Measurements from ENCODE around the gene METTL18.
"Not testable (repeated sequence)": the region's sequence is repeated elsewhere in the genome, so short reads cannot be mapped to it uniquely, and the experiment has no call there.

Gene METTL18

DNA sequence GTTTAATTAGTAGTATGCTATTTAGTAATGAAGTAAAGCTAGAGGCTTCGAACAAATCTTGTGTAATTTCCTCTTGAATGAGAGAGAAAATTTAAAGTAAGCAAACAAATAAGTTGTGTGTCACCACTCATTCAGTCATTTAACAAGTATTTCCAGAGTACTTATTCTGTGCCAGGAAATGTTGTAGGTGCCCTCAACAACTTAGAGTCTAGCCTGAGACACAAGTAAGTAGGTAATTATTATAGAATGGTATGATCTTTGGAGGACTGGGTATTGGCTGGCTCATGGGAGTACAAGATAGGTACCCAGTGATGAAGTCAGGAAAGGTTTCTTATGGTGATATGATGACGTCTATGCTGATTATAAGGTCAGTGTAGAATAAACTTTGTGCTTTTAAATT, 17.4 kb upstream of the METTL18 start:
- H3K9ac ChIP-seq (ENCODE audit: low read length) = no peak overlapping the region
- H3K9me3 ChIP-seq (ENCODE audit: low read length) = no peaks in the 10 kb centered on the region
- H3K36me3 ChIP-seq (ENCODE audit: insufficient read depth, low read length) = peaks cover 4% of the 10 kb centered on the region
- H3K27me3 ChIP-seq (ENCODE audit: control insufficient read depth in 1 of 2, insufficient read depth in 2 of 2, low read length in 2 of 2) = no peaks in the 10 kb centered on the region
- H3K27ac ChIP-seq (ENCODE audit: low read depth, low read length) = no peak overlapping the region
- H3K4me1 ChIP-seq (ENCODE audit: insufficient read depth, low read length) = no peaks in the 10 kb centered on the region
- H3K4me3 ChIP-seq (ENCODE audit: low read depth in 1 of 2, low read length in 2 of 2) = no peak overlapping the region

DNA sequence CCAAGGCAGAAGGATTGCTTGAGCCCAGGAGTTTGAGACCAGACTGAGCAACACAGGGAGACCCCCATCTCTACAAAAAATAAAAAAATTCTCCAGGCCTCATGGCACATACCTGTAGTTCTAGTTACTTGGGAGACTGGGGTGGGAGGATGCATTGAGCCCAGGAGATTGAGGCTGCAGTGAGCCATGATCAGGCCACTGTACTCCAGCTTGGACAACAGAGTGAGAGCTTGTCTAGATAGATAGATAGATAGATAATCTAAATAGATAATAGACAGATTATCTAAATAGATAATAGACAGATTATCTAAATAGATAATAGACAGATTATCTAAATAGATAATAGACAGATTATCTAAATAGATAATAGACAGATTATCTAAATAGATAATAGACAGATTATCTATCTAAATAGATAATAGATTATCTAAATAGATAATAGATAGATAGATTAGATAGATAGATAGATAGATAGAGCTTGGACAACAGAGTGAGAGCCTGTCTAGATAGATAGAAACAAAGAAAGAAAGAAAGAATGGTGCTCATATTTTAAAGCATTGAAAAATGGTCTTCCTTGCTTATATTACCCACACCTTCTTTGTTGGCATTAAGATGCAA, 16.8 kb upstream of the METTL18 start:
- H3K4me3 ChIP-seq (ENCODE audit: low read depth in 1 of 2, low read length in 2 of 2); H3K36me3 ChIP-seq (ENCODE audit: insufficient read depth, low read length); H3K9me3 ChIP-seq (ENCODE audit: low read length); H3K27ac ChIP-seq (ENCODE audit: low read depth, low read length); H3K9ac ChIP-seq (ENCODE audit: low read length); H3K4me1 ChIP-seq (ENCODE audit: insufficient read depth, low read length); H3K27me3 ChIP-seq (ENCODE audit: control insufficient read depth in 1 of 2, insufficient read depth in 2 of 2, low read length in 2 of 2): not testable (repeated sequence)

DNA sequence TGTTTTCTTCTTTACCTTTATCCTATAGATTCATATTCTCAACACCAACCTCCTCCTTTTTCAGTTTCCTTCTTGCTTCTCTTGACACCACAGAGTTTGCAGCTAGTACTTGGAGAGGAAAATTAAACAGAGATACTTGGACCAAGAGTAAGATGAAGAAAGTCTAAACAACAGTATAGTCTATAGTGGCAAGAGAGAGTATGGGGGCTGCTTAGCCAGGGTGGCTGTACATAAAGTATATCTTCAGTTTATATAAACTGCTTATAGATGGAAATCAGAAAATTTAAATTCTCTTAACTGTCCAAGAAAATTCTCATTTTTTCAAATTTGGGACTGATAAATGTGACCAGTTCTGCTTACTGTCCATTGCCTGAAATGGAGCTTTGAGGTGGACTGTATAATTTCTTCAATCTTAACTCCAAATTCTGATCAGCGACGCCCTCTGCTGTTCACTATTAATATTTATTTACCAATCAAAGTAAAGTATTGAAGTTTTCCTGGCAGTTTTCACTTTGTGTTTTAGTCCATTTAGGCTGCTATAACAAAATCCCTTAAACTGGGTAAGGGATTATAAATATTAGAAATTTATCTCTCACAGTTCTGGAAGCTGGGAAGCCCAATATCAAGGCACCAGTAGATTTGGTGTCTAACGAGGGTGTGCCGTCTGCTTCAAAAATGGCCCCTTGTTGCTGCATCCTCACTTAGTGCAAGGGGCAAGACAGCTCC, 14.8 kb upstream of the METTL18 start:
- no peaks in the 10 kb centered on the region for H3K27me3 ChIP-seq (ENCODE audit: control insufficient read depth in 1 of 2, insufficient read depth in 2 of 2, low read length in 2 of 2)
- H3K4me1 ChIP-seq (ENCODE audit: insufficient read depth, low read length) = no peaks in the 10 kb centered on the region
- H3K27ac ChIP-seq (ENCODE audit: low read depth, low read length) = no peak overlapping the region
- no peaks in the 10 kb centered on the region for H3K9me3 ChIP-seq (ENCODE audit: low read length)
- no peak overlapping the region for H3K9ac ChIP-seq (ENCODE audit: low read length)
- peaks cover 6% of the 10 kb centered on the region for H3K36me3 ChIP-seq (ENCODE audit: insufficient read depth, low read length)
- no peak overlapping the region for H3K4me3 ChIP-seq (ENCODE audit: low read depth in 1 of 2, low read length in 2 of 2)

DNA sequence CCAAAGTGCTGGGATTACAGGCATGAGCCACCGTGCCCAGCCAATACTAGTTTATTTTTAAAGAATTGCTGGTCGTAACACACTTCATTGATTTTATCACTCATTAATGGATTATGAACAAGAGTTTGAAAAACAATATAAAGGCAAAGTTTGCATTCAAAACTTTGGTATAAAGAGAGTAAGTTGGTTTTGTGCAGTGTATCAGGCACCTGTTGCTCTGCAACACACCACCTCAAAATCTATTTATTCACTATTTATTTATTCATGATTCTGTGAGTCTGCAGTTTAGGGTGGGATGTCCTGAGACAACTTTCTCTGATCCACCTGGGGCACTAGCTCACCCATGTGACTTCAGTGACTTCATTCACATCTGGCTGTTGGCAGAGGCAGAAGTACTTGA, 10.2 kb upstream of the METTL18 start:
- Histone ChIP-seq H3K4me3 (ENCODE audit: low read depth in 1 of 2, low read length in 2 of 2) (no peak overlapping the region), H3K27ac (ENCODE audit: low read depth, low read length) (no peak overlapping the region), H3K9ac (ENCODE audit: low read length) (no peak overlapping the region), H3K36me3 (ENCODE audit: insufficient read depth, low read length) (peaks cover 12% of the 10 kb centered on the region), H3K4me1 (ENCODE audit: insufficient read depth, low read length) (no peaks in the 10 kb centered on the region), H3K9me3 (ENCODE audit: low read length) (no peaks in the 10 kb centered on the region), H3K27me3 (ENCODE audit: control insufficient read depth in 1 of 2, insufficient read depth in 2 of 2, low read length in 2 of 2) (no peaks in the 10 kb centered on the region)

DNA sequence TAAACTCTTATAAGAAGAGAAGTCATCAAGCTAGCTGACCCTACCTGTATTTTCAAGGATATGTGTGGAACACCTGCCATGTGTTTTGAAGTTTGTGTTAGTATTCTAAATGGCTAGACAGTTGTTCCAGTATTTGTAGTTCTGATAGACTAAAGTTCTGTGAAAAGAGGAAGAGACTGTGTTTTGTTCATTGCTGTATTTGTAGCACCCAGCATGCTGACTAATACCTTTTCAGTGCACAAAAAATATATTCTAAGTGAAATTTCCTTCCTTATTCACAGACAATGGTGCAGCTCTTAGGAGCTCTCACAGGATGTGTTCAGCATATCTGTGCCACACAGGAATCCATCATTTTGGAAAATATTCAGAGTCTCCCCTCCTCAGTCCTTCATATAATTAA, 8.2 kb upstream of the METTL18 start:
- H3K27ac ChIP-seq (ENCODE audit: low read depth, low read length) = no peak overlapping the region
- H3K36me3 ChIP-seq (ENCODE audit: insufficient read depth, low read length) = peaks cover 12% of the 10 kb centered on the region
- no peak overlapping the region for H3K4me3 ChIP-seq (ENCODE audit: low read depth in 1 of 2, low read length in 2 of 2)
- H3K9me3 ChIP-seq (ENCODE audit: low read length) = no peaks in the 10 kb centered on the region
- H3K9ac ChIP-seq (ENCODE audit: low read length) = no peak overlapping the region
- no peaks in the 10 kb centered on the region for H3K4me1 ChIP-seq (ENCODE audit: insufficient read depth, low read length)
- no peaks in the 10 kb centered on the region for H3K27me3 ChIP-seq (ENCODE audit: control insufficient read depth in 1 of 2, insufficient read depth in 2 of 2, low read length in 2 of 2)

DNA sequence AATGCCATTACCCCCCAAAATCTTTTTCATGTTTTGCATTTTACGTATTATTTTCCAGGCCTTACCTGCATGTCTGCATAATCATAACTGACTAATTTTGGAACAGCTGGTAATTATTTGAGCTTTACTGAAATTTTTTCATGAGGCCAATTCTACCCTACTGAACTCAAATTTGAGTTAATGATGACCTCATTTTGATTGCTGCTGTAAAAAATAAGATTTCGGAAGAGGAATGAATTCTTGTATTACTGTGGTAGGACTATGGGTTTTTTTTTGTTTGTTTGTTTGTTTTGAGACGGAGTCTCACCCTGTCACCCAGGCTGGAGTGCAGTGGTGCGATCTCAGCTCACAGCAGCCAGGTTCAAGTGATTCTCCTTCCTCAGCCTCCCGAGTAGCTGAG, 2.6 kb upstream of the METTL18 start:
- Histone ChIP-seq H3K9me3 (ENCODE audit: low read length) (no peaks in the 10 kb centered on the region), H3K4me1 (ENCODE audit: insufficient read depth, low read length) (peaks cover 8% of the 10 kb centered on the region), H3K4me3 (ENCODE audit: low read depth in 1 of 2, low read length in 2 of 2) (no peak overlapping the region), H3K36me3 (ENCODE audit: insufficient read depth, low read length) (no peaks in the 10 kb centered on the region), H3K9ac (ENCODE audit: low read length) (no peak overlapping the region), H3K27ac (ENCODE audit: low read depth, low read length) (no peak overlapping the region), H3K27me3 (ENCODE audit: control insufficient read depth in 1 of 2, insufficient read depth in 2 of 2, low read length in 2 of 2) (no peaks in the 10 kb centered on the region)

DNA sequence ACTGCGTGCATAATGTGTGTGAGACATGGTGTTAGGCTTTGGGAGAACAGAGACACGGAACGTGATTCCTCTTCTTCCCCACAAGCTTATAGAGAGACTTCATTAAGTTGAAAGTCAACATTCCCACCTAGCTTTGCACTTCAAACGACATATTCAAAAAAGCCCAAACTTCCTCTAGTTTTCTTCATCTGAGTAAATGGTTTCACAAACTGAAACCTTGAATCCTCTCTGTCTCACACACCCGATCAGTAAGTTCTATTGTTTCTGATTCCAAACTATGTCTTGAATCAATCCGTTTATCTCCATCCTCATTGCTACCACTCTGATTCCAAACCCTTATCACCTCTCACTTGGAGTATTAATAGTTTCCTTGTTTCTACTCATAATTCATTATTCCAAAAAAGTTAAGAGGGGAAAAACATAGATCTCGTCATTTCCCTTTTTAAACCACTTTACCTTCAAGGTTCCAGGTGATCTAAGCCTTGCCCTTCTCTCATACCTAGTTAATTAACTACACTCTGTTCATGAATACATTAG, 1.6 kb upstream of the METTL18 start:
- H3K9me3 ChIP-seq (ENCODE audit: low read length) = no peaks in the 10 kb centered on the region
- no peaks in the 10 kb centered on the region for H3K27me3 ChIP-seq (ENCODE audit: control insufficient read depth in 1 of 2, insufficient read depth in 2 of 2, low read length in 2 of 2)
- no peak overlapping the region for H3K4me3 ChIP-seq (ENCODE audit: low read depth in 1 of 2, low read length in 2 of 2)
- peaks cover 8% of the 10 kb centered on the region for H3K4me1 ChIP-seq (ENCODE audit: insufficient read depth, low read length)
- H3K36me3 ChIP-seq (ENCODE audit: insufficient read depth, low read length) = no peaks in the 10 kb centered on the region
- no peak overlapping the region for H3K27ac ChIP-seq (ENCODE audit: low read depth, low read length)
- no peak overlapping the region for H3K9ac ChIP-seq (ENCODE audit: low read length)

DNA sequence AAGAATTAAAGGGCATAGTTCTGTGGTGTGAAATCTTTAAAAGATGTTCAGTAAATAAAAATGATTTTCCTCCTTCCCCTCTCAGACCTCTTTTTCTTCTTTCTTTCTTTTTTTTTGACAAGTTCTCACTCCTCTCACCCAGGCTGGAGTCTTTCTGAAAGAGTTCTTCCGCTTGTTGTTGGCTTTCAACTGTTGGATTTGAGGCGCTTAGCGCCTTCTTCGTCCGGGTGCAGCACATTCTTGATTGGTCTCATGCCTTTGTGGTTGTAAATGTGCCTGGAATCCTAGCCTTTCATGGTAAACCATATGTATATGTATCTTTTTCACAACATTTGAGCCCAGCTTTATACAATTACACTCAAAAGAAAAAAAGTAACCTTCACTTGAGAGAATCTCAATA, 980 bp upstream of the METTL18 start:
- Histone ChIP-seq H3K27ac (ENCODE audit: low read depth, low read length) (peak overlapping the region; percentile 88), H3K9ac (ENCODE audit: low read length) (no peak overlapping the region), H3K9me3 (ENCODE audit: low read length) (no peaks in the 10 kb centered on the region), H3K27me3 (ENCODE audit: control insufficient read depth in 1 of 2, insufficient read depth in 2 of 2, low read length in 2 of 2) (no peaks in the 10 kb centered on the region), H3K4me1 (ENCODE audit: insufficient read depth, low read length) (peaks cover 8% of the 10 kb centered on the region), H3K4me3 (ENCODE audit: low read depth in 1 of 2, low read length in 2 of 2) (peak overlapping the region; percentile 85 to 93), H3K36me3 (ENCODE audit: insufficient read depth, low read length) (no peaks in the 10 kb centered on the region)

DNA sequence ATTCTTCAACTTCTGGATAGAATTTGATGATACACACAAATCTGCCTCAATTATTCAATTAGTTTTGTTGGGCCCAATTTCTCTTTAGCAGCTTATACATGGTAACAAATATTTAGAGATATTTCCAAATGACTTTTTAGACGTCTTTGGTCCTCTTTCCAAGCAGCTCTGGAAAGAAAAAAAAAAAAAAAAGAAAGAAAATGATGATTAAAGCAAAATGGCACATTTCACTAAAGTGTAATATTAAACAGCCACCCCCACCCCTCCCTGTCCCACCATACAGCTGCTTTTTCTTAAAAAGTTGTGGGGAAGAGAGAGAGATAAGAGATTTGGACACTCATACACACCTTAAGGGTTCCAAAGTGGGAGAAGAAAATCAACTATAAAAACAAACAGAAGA, 977 bp downstream of the METTL18 start:
- Histone ChIP-seq H3K27me3 (ENCODE audit: control insufficient read depth in 1 of 2, insufficient read depth in 2 of 2, low read length in 2 of 2) (no peaks in the 10 kb centered on the region), H3K9me3 (ENCODE audit: low read length) (no peaks in the 10 kb centered on the region), H3K36me3 (ENCODE audit: insufficient read depth, low read length) (no peaks in the 10 kb centered on the region), H3K9ac (ENCODE audit: low read length) (no peak overlapping the region), H3K4me1 (ENCODE audit: insufficient read depth, low read length) (peaks cover 8% of the 10 kb centered on the region), H3K27ac (ENCODE audit: low read depth, low read length) (peak overlapping the region; percentile 88), H3K4me3 (ENCODE audit: low read depth in 1 of 2, low read length in 2 of 2) (peak overlapping the region; percentile 85 to 93)

DNA sequence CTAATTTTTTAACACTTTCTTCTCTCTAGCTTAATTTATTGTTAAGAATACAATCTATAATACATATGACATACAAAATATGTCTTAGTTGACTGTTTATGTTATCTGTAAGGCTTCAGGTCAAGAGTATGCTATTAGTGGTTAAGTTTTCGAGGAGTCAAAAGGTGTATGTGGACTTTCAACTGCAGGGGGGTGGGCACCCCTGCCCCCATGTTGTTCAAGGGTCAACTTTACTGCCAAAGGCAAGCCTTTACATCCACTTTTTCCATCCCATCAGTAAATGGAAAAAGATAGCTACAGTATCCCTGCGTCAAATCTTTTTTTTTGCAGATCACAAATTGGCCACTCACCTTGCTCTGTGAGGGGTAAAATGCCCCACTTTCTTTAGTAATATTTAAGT, 6.3 kb downstream of the METTL18 start:
- Histone ChIP-seq H3K4me1 (ENCODE audit: insufficient read depth, low read length) (no peaks in the 10 kb centered on the region), H3K9ac (ENCODE audit: low read length) (no peak overlapping the region), H3K36me3 (ENCODE audit: insufficient read depth, low read length) (no peaks in the 10 kb centered on the region), H3K9me3 (ENCODE audit: low read length) (no peaks in the 10 kb centered on the region), H3K27me3 (ENCODE audit: control insufficient read depth in 1 of 2, insufficient read depth in 2 of 2, low read length in 2 of 2) (peaks cover 0 to 6% of the 10 kb centered on the region in 2 donors), H3K4me3 (ENCODE audit: low read depth in 1 of 2, low read length in 2 of 2) (no peak overlapping the region), H3K27ac (ENCODE audit: low read depth, low read length) (no peak overlapping the region)

DNA sequence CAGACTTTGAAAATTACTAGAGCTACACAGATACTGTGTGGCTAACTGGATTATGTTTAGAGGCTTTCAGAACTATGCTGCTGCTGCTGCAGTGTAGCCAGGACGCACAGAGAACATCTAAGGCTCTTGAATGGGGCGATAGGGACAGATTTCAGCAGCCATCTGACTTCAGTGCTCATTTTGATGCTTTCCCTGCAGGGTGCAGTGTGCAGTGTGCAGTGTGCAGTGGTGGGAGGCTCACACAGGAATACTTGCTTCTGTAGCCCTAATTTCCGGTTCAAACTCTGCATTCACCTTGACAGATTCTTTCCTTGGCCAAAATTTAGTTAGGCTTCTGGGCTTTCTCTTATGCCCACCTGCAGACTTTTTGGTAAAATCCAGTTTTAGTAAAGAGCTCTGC, 7.7 kb downstream of the METTL18 start:
- Histone ChIP-seq H3K27me3 (ENCODE audit: control insufficient read depth in 1 of 2, insufficient read depth in 2 of 2, low read length in 2 of 2) (peaks cover 0 to 6% of the 10 kb centered on the region in 2 donors), H3K36me3 (ENCODE audit: insufficient read depth, low read length) (no peaks in the 10 kb centered on the region), H3K4me1 (ENCODE audit: insufficient read depth, low read length) (no peaks in the 10 kb centered on the region)

DNA sequence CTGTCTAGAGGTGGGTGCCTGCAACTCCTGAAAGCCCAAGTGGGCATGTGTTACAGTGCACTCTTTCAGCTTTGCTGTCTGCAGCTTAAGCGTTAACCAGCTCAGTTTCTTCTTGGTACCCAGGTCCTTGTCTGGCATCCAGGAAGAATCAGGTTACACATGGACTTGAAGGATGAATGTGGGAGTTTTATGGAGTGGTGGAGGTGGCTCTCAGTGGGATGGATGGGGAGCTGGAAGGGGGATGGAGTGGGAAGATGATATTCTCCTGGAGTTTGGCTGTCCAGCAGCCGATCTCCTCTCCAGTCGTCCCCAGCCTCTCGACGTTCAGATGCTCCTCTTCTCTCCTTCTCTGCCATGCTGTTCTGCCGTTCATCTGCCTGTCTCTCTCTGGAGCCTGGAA, 9.4 kb downstream of the METTL18 start:
- H3K9ac ChIP-seq (ENCODE audit: low read length) = no peak overlapping the region
- H3K4me3 ChIP-seq (ENCODE audit: low read depth in 1 of 2, low read length in 2 of 2) = no peak overlapping the region
- no peaks in the 10 kb centered on the region for H3K9me3 ChIP-seq (ENCODE audit: low read length)
- H3K27ac ChIP-seq (ENCODE audit: low read depth, low read length) = no peak overlapping the region
- no peaks in the 10 kb centered on the region for H3K36me3 ChIP-seq (ENCODE audit: insufficient read depth, low read length)
- H3K27me3 ChIP-seq (ENCODE audit: control insufficient read depth in 1 of 2, insufficient read depth in 2 of 2, low read length in 2 of 2) = peaks cover 0 to 6% of the 10 kb centered on the region in 2 donors
- H3K4me1 ChIP-seq (ENCODE audit: insufficient read depth, low read length) = no peaks in the 10 kb centered on the region

More for the DNA sequence above, 7.7 kb downstream of the METTL18 start:
- H3K9me3 ChIP-seq (ENCODE audit: low read length) = no peaks in the 10 kb centered on the region
- H3K27ac ChIP-seq (ENCODE audit: low read depth, low read length) = no peak overlapping the region
- H3K4me3 ChIP-seq (ENCODE audit: low read depth in 1 of 2, low read length in 2 of 2) = no peak overlapping the region
- no peak overlapping the region for H3K9ac ChIP-seq (ENCODE audit: low read length)
